Measurements from ENCODE around the gene MACROH2A1. TPM values are rescaled to one million over a fixed set of nuclear protein-coding genes. Genes with fewer than 3 reads are reported as not detected.

MACROH2A1 gene
- total and polyA plus RNA-seq, 10 of the 15 experiments (the other 5 are each of a cell fraction or from before 2014, with no cell fraction given): 45.7 to 230 (median 196) TPM

DNA sequence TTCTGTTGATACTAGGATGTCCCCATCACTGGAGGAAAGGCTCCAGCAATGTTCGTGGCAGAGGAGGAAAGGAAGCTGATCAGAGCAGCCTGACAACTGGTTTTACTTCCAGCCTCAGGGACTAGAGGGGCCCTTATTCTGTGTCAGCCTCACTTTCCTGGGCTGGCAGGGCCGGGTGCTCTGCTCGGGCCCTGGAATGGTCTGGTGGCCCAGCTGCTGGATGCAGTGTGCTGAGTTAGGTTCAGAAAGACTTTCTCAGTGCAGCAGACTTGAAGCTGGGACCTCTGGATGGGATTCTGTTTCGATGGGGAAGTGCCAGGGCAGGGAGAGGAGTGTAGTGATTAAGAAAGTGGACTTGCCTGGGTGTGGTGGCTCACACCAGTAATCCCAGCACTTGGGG lies 81.0 kb downstream of the MACROH2A1 start:
- Histone ChIP-seq H3K4me1 (ENCODE audit: control insufficient read depth, insufficient read depth, low read length) (peaks cover 5% of the 10 kb centered on the region), H2AFZ (ENCODE audit: control insufficient read depth, low read depth, low read length) (no peak overlapping the region), H3K9me3 (replicated peaks; ENCODE audit: control insufficient read depth, insufficient read depth, low read length) (no peaks in the 10 kb centered on the region), H3K79me2 (ENCODE audit: control insufficient read depth, insufficient read depth, low read length) (no peaks in the 10 kb centered on the region), H3K9ac (ENCODE audit: control insufficient read depth, insufficient read depth, low read length) (no peak overlapping the region), H3K27me3 (replicated peaks in 1 of 2; ENCODE audit: control insufficient read depth in 2 of 2, insufficient read depth in 2 of 2, low read length in 1 of 2) (no peaks in the 10 kb centered on the region; a peak in 1 of 4 replicates), H3K36me3 (ENCODE audit: control insufficient read depth in 2 of 2, insufficient read depth in 2 of 2, low read length in 1 of 2) (no peaks in the 10 kb centered on the region), H3K4me2 (ENCODE audit: control insufficient read depth, insufficient read depth) (no peak overlapping the region), H4K20me1 (ENCODE audit: control insufficient read depth, insufficient read depth) (no peaks in the 10 kb centered on the region; the same call in 1 of the 2 replicates), H3K27ac (ENCODE audit: control insufficient read depth, insufficient read depth) (no peak overlapping the region), H3K4me3 (no peak overlapping the region)
- no peak for FAIRE-seq
- TF ChIP-seq EED (IDR thresholded peaks at IDR 0.05; ENCODE audit: low read depth) (no peak), MEF2B (IDR thresholded peaks at IDR 0.05; ENCODE audit: partially characterized antibody, poor library complexity, severe bottlenecking) (no peak), NRF1 (conservative IDR thresholded peaks at IDR 0.05; ENCODE audit: low read depth, low read length) (no peak), BACH1 (IDR thresholded peaks at IDR 0.05; ENCODE audit: borderline replicate concordance) (no peak), HDAC6 (IDR thresholded peaks at IDR 0.05; ENCODE audit: unreplicated experiment) (no peak), ATF7 (IDR thresholded peaks at IDR 0.05; ENCODE audit: low read depth) (no peak), LARP7 (IDR thresholded peaks at IDR 0.05) (no peak), ZNF274 (IDR thresholded peaks at IDR 0.05; ENCODE audit: insufficient read depth, insufficient read length) (no peak)
- TF ChIP-seq, protein P1, sequence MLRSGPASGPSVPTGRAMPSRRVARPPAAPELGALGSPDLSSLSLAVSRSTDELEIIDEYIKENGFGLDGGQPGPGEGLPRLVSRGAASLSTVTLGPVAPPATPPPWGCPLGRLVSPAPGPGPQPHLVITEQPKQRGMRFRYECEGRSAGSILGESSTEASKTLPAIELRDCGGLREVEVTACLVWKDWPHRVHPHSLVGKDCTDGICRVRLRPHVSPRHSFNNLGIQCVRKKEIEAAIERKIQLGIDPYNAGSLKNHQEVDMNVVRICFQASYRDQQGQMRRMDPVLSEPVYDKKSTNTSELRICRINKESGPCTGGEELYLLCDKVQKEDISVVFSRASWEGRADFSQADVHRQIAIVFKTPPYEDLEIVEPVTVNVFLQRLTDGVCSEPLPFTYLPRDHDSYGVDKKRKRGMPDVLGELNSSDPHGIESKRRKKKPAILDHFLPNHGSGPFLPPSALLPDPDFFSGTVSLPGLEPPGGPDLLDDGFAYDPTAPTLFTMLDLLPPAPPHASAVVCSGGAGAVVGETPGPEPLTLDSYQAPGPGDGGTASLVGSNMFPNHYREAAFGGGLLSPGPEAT (IDR thresholded peaks at IDR 0.05; ENCODE audit: low read depth): no peak
- CTCF ChIA-PET: interaction anchor here (0.7 kb wide), 1 partner anchor 34 kb away, joined by 3 read pairs; no protein-coding TSS in a partner anchor
- SMC1A ChIA-PET (ENCODE audit: uncharacterized antibody, unreplicated experiment): no interaction called here
- in situ Hi-C loops (cut with MboI): no loop called here
- WGBS (ENCODE audit: insufficient coverage, insufficient replicate concordance, low lambda C conversion rate, missing lambda C conversion rate): 17% methylated on average over 4 of the region's 4 CpGs
- DNase-seq (ENCODE audit: low read depth, low spot score): no peak
- POLR2A ChIA-PET: no interaction called here
- no peak for ATAC-seq
- RAD21 ChIA-PET (ENCODE audit: unreplicated experiment): no interaction called here
- intact Hi-C loops (cut with micrococcal nuclease; ENCODE audit: unreplicated experiment): no loop called here
- BruUV-seq (replicated peaks): no TSS peak
